GM12892 (cell line): ENCODE data around the gene CNPPD1.

Source experiments
- POLR2A ChIP-seq: IDR thresholded peaks from 2 replicates; pipeline ENCODE4 v1.6.1; 2011; ENCODE audit warnings: low read depth, low read length, control low read depth
- POLR2AphosphoS5 ChIP-seq: IDR thresholded peaks from 2 replicates; pipeline ENCODE4 v1.6.1; 2011; ENCODE audit warnings: low read depth, low read length, control low read depth
- TAF1 ChIP-seq: IDR thresholded peaks from 2 replicates; pipeline ENCODE4 v1.6.1; 2011; ENCODE audit warnings: low read depth, mild to moderate bottlenecking, control low read depth, low read length, borderline replicate concordance

GRCh38 chr2:219218217-219218731 lies 41.5 kb upstream of the CNPPD1 start:
- TF ChIP-seq POLR2A, result no peak
- no peak for TF ChIP-seq POLR2AphosphoS5
- TF ChIP-seq TAF1, result no peak
